Psoas muscle (tissue), 8 donors: ENCODE data around the gene OBSCN. TPM values are rescaled to one million over a fixed set of nuclear protein-coding genes. Genes with fewer than 3 reads are reported as not detected.

Experiments
- ATAC-seq, 4 donors: fragments of 200-7000 bp; cut with Tn5 transposase; one replicate each; pipeline ENCODE4 v1.9.1; 2020; ENCODE audit warnings: moderate library complexity in 3 of 4, mild to moderate bottlenecking in 2 of 4
- DNase-seq, 2 donors: peaks; one replicate each; pipeline ENCODE4 v3.0.0-alpha.2; 2020
- H3K27ac ChIP-seq: fragments of 200-600 bp; one replicate; pipeline ENCODE4 v1.8.0; 2022
- H3K27me3 ChIP-seq, 3 donors: fragments of 200-600 bp in 1 of 3; one replicate each; pipeline versions ENCODE4 v1.6.1 to v1.8.0; 2013 to 2022; ENCODE audit warnings: low read length in 2 of 3, mild to moderate bottlenecking in 2 of 3, moderate library complexity in 1 of 3; ENCODE audit not compliant: insufficient read depth in 3 of 3
- H3K36me3 ChIP-seq, 2 donors: fragments of 200-600 bp in 1 of 2; one replicate each; pipeline versions ENCODE4 v1.6.1 to v1.8.0; 2013 to 2022; ENCODE audit warnings: low read depth in 1 of 2, mild to moderate bottlenecking in 1 of 2, moderate library complexity in 1 of 2; ENCODE audit not compliant: insufficient read depth in 1 of 2
- H3K4me1 ChIP-seq: fragments of 200-600 bp; one replicate; pipeline ENCODE4 v1.8.0; 2022
- H3K4me3 ChIP-seq: fragments of 200-600 bp; one replicate; pipeline ENCODE4 v1.8.0; 2022; ENCODE audit warnings: mild to moderate bottlenecking
- H3K9me3 ChIP-seq: fragments of 200-600 bp; one replicate; pipeline ENCODE4 v1.8.0; 2022
- CTCF ChIP-seq: fragments of 200-600 bp; IDR thresholded peaks from one replicate; pipeline ENCODE4 v1.8.0; 2022; ENCODE audit warnings: antibody characterized with exemption
- WGBS, 3 donors: extraction: QIAGEN DNeasy Blood & Tissue Kit; methylation state at CpG; one replicate each; pipeline versions ENCODE4 v1.1.6 to v1.1.7; 2013; 5-methylcytosine and 5-hydroxymethylcytosine counted together
- intact Hi-C, 2 donors: fragments of 100-400 bp; cut with DNase I; formaldehyde crosslinking; loops; one replicate each; pipeline versions ENCODE4 v1.11.0 to v1.14.2; 2022
- polyA plus RNA-seq, 3 donors: library from polyadenylated mRNA; stranded (reverse); fragments of 200-250 nt; gene quantifications; one replicate each; pipeline ENCODE4 v1.2.3, GENCODE V29; 2013
- total RNA-seq, 4 donors: library from RNA; stranded (reverse); fragmentation: NEBNext Ultra II Directional in 2 of 4; extraction: Animal tissue kit (Norgen Biotek cat#: 25700) in 2 of 4; gene quantifications; one replicate each; pipeline versions ENCODE4 v1.2.1 to v1.2.4, GENCODE V29; 2021 to 2023
- donor health status: healthy with polysubstance abuse.
- donor health status: DM: no; HTN: no; CAD: no; lungs with moderate emphysema.
- donor health status: Bipolar disorder and iron deficiency.
- donor health status: healthy.
- donor health status: DM: yes; HTN: yes; CAD: no.
- donor health status: DM: no; HTN: no; CAD: no.
- donor health status: DM: no; HTN: no; CAD: no.
- donor health status: DM: yes; HTN: yes; CAD: no.

OBSCN gene
- total and polyA plus RNA-seq, 7 donors = 397 to 1,869 (median 1,061) TPM

- Histone ChIP-seq H3K27me3 (no peaks in the 10 kb centered on the region), H3K27ac (peak overlapping the region; percentile 30), H3K4me3 (no peak overlapping the region), H3K9me3 (no peaks in the 10 kb centered on the region), H3K4me1 (peaks cover 7% of the 10 kb centered on the region), H3K36me3 (peaks cover 9 to 94% of the 10 kb centered on the region in 2 donors)
- intact Hi-C loops = no loop called here
- ATAC-seq = peak in 1 of 4 donors; percentile 11
- peak in 1 of 2 donors; percentile 53 for DNase-seq
- WGBS, 3 donors = 62 to 78% (median 68%) methylated on average over 15 of the region's 15 CpGs
- no peak for TF ChIP-seq CTCF
Measured at GRCh38 chr1:228335406-228336307, 127.8 kb downstream of the OBSCN start.

GRCh38 chr1:228336308-228337030, 128.6 kb downstream of the OBSCN start:
- Histone ChIP-seq H3K9me3 (no peaks in the 10 kb centered on the region), H3K27me3 (no peaks in the 10 kb centered on the region), H3K4me3 (no peak overlapping the region), H3K4me1 (peaks cover 7% of the 10 kb centered on the region), H3K36me3 (peaks cover 9 to 98% of the 10 kb centered on the region in 2 donors), H3K27ac (peak overlapping the region; percentile 30)
- intact Hi-C loops = no loop called here
- no peak for TF ChIP-seq CTCF
- ATAC-seq = peak; percentile 66 to 73 (median 70)
- DNase-seq = peak; percentile 69 to 90
- WGBS, 3 donors = 27 to 50% (median 41%) methylated on average over 17 to 18 of the region's 18 CpGs

- H3K27ac ChIP-seq = peak overlapping the region; percentile 30
- no peak for TF ChIP-seq CTCF
Measured at GRCh38 chr1:228337031-228337564, 129.3 kb downstream of the OBSCN start.

GRCh38 chr1:228337711-228338520, 130.1 kb downstream of the OBSCN start:
- intact Hi-C loops = no loop called here
- Histone ChIP-seq H3K4me3 (no peak overlapping the region), H3K9me3 (no peaks in the 10 kb centered on the region), H3K36me3 (peaks cover 8 to 98% of the 10 kb centered on the region in 2 donors), H3K27ac (peak overlapping the region; percentile 9), H3K4me1 (peaks cover 4% of the 10 kb centered on the region), H3K27me3 (no peaks in the 10 kb centered on the region)
- peak in 1 of 4 donors; percentile 2 for ATAC-seq
- peak; percentile 12 to 63 for DNase-seq
- no peak for TF ChIP-seq CTCF
- 76 to 84% (median 76%) methylated on average over 26 of the region's 26 CpGs for WGBS, 3 donors

More at GRCh38 chr1:228337031-228337564, 129.3 kb downstream of the OBSCN start:
- Histone ChIP-seq H3K4me1 (peaks cover 7% of the 10 kb centered on the region), H3K4me3 (no peak overlapping the region), H3K36me3 (peaks cover 9 to 98% of the 10 kb centered on the region in 2 donors), H3K9me3 (no peaks in the 10 kb centered on the region), H3K27me3 (no peaks in the 10 kb centered on the region)
- intact Hi-C loops = no loop called here
- WGBS, 3 donors = 81 to 90% (median 84%) methylated on average over 14 to 15 of the region's 15 CpGs
- ATAC-seq (no peak), DNase-seq (peak; percentile 14 to 52)
